ENCODE data around the gene ADAMTS12.

ADAMTS12 gene

GRCh38 chr5:33702867-33703266 is 188.9 kb downstream of the ADAMTS12 start:
- no peak for DNase-seq (ENCODE audit: low read depth)

GRCh38 chr5:33701951-33702350 is 189.8 kb downstream of the ADAMTS12 start:
- DNase-seq (ENCODE audit: low read depth): no peak

GRCh38 chr5:33701251-33701650 is 190.5 kb downstream of the ADAMTS12 start:
- no peak for DNase-seq (ENCODE audit: low read depth)

- DNase-seq (ENCODE audit: low read depth): no peak
Measured at GRCh38 chr5:33696411-33696810, 195.4 kb downstream of the ADAMTS12 start.

GRCh38 chr5:33692980-33693379 is 198.8 kb downstream of the ADAMTS12 start:
- DNase-seq (ENCODE audit: low read depth): no peak

GRCh38 chr5:33691856-33692255 is 199.9 kb downstream of the ADAMTS12 start:
- no peak for DNase-seq (ENCODE audit: low read depth)

GRCh38 chr5:33690374-33691135 is 201.2 kb downstream of the ADAMTS12 start:
- no peak for DNase-seq (ENCODE audit: low read depth)

GRCh38 chr5:33688526-33688925 is 203.3 kb downstream of the ADAMTS12 start:
- DNase-seq (ENCODE audit: low read depth): no peak

- no peak for DNase-seq (ENCODE audit: low read depth)
Measured at GRCh38 chr5:33688066-33688465, 203.7 kb downstream of the ADAMTS12 start.

GRCh38 chr5:33685873-33686755 is 205.7 kb downstream of the ADAMTS12 start:
- DNase-seq (ENCODE audit: low read depth): no peak

- DNase-seq (ENCODE audit: low read depth): no peak
Measured at GRCh38 chr5:33684496-33685159, 207.2 kb downstream of the ADAMTS12 start.

GRCh38 chr5:33679791-33680190 is 212.0 kb downstream of the ADAMTS12 start:
- no peak for DNase-seq (ENCODE audit: low read depth)

- DNase-seq (ENCODE audit: low read depth): no peak
Measured at GRCh38 chr5:33675958-33676464, 215.8 kb downstream of the ADAMTS12 start.

- DNase-seq (ENCODE audit: low read depth): no peak
Measured at GRCh38 chr5:33671700-33672291, 220.0 kb downstream of the ADAMTS12 start.

GRCh38 chr5:33662722-33663427 is 228.9 kb downstream of the ADAMTS12 start:
- no peak for DNase-seq (ENCODE audit: low read depth)

GRCh38 chr5:33659526-33660169 is 232.1 kb downstream of the ADAMTS12 start:
- DNase-seq (ENCODE audit: low read depth): no peak

- DNase-seq (ENCODE audit: low read depth): no peak
Measured at GRCh38 chr5:33657804-33658440, 233.9 kb downstream of the ADAMTS12 start.

GRCh38 chr5:33657176-33657575 is 234.6 kb downstream of the ADAMTS12 start:
- DNase-seq (ENCODE audit: low read depth): no peak

- no peak for DNase-seq (ENCODE audit: low read depth)
Measured at GRCh38 chr5:33650911-33651310, 240.9 kb downstream of the ADAMTS12 start.
